Fibroblast of skin of left biceps (primary cell): ENCODE results near the gene LRBA.
A peak's percentile ranks its signal among the peaks of the same experiment; 100 is the strongest.
"Not testable (repeated sequence)": the region's sequence is repeated elsewhere in the genome, so short reads cannot be mapped to it uniquely, and the experiment has no call there.

ENCODE experiments used
- DNase-seq, 2 experiments: peaks; one replicate each; pipeline ENCODE4 v3.0.0-alpha.2; 2013; ENCODE audit warnings: low read depth in 2 of 2

The LRBA gene

DNA sequence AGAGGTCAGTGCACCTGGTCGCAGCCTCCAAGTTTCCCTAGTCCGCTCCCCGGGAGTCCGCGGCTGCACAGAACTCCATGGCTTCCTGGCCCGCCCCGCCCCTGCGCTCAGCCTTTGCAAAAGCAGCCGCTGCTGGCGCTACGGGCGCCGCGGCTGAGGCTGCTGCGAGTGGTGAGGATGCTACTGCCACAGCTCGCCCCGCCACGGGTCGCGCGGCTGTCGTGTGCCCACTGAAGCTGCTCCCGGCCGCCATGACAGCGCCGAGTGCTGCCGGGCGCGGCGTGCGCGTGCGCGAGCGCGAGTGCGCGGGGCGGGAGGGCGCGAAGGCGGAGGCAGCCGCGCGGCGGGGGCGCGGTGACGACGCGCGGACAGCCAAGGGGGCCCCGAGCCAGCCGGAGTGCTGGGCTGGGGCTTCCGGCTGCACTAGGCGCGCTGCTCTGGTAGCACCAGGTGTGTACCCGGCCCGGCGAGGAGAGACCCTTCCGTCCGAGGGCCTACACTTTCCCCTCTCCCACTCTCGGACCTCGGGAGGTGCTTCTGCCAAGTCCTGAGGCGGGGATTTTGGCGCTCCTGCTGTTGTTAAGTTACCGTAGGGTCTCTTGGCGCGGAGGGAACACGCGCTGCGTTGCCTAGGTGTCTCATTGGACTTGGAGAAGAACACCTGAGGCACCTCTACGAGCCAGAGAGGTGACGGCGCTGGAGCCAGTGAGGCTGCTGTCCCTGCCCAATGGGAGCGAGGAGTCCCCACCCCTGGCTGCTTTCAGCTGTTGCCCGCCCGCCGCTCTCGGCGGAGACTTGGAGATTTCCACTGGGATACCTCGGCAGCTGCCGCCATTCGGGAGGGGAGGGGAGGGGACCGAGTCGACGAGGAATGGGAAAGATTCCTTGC, 619 bp upstream of the LRBA start:
- peak in 1 of 2 experiments; percentile 23 for DNase-seq

DNA sequence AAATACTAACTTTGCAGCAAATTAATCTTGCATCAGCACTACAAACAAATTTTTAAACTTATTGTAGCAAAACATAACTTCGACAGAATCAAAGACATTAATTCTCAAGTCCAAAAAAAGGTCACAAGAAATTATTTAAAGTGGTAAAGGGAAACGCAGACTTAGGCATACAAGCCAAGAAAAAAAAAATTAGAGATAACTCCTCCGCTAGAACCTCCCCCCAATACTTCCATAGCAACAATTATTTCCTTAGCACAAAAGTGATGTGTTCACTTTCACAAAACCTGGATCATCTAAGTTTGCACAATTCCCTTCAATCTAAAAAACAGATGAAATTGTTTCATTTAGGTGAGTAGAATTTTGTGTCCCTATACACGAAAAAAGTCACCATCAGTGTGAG, 1.1 kb downstream of the LRBA start:
- DNase-seq, result no peak

DNA sequence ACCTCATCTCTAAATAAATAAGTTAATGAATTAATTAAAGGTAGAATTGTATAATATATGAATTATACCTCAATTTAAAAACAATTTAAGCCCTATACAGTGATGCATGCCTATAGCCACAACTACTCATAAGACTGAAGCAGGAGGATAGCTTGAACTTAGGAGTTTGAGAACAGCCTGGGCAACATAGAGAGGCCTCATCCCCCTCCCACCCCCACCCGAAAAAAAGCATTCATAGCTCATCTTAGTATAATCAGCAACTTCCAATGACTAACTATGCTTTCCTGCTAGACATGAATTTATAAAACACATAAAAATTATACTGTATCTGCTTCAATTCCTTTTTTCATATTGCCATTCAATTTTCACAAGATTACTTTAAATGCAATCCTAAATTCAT, 1.6 kb downstream of the LRBA start:
- DNase-seq, result no peak

DNA sequence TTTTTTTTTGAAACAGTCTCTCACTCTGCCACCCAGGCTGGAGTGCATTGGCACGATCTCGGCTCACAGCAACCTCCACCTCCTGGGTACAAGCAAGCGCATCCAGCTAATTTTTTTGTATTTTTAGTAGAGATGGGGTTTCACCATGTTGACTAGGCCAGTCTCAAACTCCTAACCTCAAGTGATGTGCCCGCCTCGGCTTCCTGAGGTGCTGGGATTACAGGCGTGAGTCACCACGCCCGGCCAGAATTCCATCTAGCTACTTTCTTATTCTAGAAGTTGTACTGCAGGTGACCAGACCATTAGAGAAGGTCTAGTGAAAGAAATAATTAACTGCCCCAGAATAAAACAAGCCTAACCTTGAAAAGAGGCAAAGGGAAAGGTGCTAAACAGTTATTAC, 2.3 kb downstream of the LRBA start:
- DNase-seq, result no peak

DNA sequence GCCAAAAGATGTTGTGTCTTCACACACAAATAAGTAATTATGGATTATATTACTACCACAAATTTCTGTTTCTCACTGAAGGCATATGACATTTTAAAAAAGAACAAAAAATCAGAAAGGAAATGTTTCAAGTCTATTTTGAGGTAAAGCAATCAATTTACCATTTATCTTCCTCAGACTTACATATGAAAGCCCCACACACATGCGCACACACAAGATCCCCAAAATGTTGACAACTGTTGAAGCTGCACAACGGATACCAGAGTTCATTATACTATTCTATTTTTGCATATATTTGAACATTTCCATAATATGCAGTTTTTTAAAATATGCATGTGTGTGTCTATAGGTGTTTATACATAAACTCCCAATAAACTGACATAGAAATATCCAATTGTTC, 2.7 kb downstream of the LRBA start:
- DNase-seq, result no peak

DNA sequence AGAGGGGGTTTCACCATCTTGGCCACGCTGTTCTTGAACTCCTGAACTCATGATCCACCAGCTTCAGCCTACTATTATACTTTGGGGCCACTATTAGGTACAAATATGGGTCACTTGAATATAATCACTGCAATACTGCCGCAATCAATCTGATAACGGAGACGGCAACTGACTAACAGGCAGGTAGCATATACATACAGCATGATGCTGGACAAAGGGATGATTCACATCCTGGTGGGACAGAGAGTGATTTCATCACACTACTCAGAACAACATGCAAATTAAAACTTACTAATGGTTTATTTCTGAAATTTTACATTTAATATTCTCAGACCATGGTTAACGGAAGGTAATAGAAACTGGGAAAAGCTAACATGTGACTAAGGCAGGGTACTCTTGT, 10.9 kb downstream of the LRBA start:
- no peak for DNase-seq

DNA sequence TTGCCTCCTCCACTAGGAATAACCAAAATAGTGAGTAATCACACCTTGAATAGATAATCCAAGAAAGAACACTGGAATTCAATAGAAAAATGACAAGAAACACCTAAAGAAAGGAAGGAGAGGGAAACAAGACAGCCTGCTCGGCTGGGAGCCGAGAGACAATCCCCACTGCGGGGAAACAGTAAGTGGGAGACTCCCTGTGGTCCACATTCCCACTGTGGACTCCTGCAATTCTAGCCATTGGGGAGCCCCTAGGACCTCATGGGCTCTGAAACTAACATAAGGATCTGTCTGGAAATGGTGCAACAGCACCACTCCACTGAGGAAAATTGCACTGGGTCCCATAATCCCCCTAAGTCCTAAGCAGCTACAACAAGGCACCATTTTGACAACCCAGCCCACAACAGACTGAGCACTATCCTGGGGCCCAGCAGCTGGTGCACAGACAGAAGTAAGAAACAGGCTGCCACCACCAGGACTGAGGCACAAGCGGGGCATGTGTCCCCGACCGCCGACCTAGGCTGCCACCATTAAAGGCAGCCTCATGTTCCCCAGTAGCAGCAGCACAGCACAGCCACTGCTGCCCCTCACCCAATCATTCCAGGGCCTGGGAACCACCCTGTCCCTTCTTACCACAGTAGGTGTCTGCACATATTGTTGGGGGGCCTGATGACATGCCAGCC, 14.2 kb downstream of the LRBA start:
- no peak for DNase-seq

DNA sequence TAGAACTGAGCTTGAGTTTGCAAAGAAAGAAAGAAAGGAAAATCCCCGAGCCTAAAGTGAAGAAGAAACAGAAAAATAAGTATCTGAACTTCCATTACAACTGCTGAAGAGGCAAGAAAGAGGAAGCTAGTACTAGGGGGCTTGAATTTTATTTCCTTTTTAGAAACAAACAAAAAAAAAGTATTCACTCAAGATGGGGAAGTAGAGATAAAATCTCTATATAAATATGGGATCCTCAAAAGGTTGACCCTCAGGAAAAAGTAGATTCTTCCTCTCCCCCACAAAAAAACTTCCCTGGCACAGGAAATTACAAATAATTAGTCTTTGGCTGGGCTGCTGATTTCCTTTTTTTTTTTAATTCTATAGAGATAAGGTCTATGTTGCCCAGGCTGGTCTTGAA, 16.0 kb downstream of the LRBA start:
- no peak for DNase-seq

DNA sequence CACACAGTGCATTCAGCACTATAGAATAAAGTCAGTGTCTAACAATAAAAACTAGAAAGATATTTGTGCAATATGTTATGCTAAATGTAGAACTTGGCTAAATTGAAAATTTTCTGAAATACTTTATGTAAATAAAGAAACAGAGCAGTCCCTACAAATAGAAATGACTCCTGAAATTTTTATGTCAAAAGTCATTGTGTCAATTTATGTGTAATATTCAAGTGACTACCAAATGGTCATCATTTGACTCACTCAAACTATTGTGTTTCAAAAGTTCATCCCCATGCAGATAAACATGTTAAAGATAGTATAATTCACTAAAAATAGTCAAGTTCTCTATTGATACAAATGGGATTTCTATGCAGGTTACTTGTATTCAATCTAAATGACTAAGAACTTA, 17.9 kb downstream of the LRBA start:
- no peak for DNase-seq

DNA sequence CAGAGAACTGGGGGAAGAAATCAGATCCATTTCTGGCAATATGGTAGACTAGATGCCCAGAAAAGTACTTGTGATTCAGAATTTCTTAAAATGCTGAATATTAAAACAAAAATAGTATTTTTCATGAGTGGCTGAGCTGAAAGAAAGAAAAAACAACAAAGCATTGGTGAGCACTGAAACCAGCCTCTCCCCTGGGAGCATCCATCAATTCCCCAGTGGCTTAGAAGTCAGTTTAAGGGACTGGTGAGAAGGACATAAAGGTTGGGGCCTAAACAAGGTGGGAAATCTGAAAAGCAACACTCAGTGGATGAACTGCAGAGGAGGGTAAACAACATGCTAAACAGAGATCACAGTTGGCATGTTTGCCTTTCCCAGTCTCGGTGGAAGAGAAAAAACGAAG, 20.4 kb downstream of the LRBA start:
- DNase-seq, result no peak

DNA sequence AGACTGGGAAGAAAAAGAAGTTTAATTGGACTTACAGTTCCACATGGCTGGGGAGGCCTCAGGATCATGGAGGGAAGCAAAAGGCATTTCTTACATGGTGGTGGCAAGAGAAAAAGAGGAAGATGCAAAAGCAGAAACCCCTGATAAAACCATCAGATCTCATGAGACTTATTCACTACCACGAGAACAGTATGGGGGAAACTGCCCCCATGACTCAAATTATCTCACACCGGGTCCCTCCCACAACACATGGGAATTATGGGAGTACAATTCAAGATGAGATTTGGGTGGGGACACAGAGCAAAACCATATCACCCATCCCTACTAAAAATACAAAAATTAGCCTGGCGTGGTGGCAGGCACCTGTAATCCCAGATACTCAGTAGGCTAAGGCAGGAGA, 21.5 kb downstream of the LRBA start:
- DNase-seq, result not testable (repeated sequence)

DNA sequence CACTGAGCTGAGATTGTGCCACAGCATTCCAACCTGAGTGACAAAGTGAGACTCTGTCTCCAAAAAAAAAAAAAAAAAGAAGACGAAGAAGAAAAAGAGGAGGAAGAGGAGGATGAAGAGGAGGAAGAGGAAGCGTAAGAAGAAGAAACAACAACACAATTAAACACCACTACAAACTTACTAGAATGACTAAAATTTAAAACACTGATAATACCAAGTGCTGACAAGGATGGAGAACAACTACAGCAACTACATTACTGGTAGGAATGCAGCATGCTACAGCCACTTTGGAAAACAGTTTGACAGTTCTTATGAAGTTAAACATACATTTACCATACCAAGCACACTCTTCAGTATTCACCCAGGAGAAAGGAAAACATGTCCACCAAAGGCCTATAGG, 24.1 kb downstream of the LRBA start:
- DNase-seq, result no peak

DNA sequence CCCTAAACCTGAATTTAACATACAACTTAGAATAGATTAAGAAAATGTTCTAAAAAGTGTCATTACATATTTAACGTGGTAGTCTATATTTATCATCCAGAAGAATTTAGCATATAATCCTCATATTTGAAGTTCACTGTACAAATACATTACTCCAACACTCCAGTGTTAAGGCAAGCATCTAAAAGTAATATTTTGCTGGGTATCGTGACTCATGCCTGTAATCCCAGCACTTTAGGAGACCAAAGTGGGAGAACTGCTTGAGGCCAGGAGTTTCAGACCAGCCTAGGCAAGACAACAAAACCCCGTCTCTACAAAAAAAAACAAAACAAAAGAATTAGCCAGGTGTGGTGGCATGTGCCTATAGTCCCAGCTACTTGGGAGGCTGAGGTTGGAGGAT, 24.8 kb downstream of the LRBA start:
- DNase-seq, result no peak

DNA sequence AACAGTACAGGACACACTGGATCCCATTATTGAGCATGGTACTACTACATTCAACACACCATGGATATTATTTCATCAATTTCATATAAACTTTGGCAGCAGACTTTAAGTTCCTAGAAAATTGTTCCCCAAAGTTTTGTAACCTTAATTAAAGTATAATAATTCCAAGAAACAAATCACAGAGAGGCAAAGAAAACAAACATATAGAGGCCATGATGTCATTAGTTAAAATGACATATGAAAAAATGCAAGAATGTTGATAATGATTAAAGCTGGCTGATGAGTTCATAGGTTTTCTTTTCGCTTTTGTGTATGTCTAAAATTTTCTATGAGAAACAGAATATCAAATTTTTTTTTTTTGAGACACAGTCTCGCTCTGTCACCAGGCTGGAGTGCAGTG, 26.8 kb downstream of the LRBA start:
- DNase-seq, result no peak

DNA sequence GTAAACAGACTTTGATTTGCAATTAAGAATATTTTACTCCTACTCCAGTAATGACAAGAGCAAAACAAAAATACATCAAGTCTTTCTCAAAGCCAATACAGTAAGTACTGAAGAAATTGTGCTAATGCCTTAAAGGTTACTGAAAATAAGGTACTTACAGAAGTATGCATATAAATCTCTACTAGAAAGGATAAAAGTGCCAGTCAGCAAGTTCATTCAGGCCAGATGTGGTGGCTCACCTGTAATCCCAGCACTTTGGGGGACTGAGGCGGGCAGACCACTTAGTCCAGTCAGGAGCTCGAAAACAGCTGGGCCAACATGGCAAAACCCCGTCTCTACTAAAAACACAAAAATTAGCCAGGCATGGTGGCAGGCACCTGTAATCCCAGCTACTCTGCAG, 27.9 kb downstream of the LRBA start:
- no peak for DNase-seq

DNA sequence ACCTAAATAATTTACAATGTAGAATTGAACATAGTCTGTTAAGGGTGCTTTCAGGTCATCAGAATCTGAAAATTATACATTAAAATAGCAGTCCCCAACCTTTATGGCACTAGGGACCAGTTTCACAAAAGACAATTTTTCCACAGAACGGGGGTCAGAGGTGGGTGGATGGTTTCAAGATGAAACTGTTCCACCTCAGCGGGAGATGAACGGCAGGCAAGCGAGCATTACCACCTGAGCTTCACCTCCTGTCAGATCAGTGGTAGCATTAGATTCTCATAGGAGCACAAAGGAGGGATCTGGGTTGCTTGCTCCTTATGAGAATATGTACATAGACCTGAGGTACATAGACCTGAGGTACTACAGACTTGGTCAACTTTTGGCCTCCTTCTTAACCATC, 29.0 kb downstream of the LRBA start:
- no peak for DNase-seq

DNA sequence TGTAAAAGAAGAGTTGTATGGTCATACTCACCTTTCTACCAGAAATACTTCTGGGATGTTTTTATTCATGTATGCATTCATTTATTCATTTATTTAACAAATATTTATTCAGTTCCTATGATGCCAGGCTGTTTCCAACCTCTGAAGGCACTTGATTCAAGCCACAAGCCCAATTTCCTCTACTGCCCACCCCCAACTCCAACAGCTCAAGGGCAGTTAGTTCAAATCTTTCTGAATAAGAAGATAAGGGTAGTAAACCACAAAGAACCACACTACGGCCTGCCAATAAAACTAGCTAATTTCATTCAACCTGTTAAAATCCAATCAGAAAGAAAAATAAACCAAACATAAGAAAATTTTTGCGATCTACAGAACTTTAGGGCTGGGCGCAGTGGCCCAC, 31.2 kb downstream of the LRBA start:
- DNase-seq, result no peak

DNA sequence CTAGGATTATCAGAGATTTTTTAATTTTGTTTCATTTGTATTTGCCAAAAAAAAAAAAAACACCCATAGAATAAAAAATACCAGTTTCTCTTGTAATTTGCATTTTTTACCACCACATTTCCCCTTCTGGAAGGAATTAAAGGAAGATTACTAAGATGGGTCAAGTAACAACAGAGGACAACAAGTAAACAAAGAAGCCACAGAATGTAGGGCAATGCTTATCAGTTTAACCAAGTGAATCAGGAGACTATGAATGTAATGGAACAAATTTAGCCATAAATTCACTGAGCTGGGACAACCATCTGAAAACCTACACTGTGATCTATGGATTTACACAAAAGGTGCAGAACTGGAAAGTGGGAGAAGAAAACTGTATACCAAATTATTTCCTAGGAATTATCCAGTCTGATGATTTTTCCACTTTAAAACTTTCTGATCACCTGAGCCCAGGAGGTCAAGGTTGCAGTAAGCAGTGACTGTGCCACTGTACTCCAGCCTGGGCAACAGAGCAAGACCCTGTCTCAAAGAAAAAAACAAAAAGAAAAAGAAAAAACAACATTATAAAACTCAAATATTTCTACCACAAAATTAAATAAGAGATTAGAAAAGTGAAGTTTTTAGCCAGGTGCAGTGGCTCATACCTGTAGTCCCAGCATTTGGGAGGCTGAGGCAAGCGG, 32.4 kb downstream of the LRBA start:
- DNase-seq, result no peak

DNA sequence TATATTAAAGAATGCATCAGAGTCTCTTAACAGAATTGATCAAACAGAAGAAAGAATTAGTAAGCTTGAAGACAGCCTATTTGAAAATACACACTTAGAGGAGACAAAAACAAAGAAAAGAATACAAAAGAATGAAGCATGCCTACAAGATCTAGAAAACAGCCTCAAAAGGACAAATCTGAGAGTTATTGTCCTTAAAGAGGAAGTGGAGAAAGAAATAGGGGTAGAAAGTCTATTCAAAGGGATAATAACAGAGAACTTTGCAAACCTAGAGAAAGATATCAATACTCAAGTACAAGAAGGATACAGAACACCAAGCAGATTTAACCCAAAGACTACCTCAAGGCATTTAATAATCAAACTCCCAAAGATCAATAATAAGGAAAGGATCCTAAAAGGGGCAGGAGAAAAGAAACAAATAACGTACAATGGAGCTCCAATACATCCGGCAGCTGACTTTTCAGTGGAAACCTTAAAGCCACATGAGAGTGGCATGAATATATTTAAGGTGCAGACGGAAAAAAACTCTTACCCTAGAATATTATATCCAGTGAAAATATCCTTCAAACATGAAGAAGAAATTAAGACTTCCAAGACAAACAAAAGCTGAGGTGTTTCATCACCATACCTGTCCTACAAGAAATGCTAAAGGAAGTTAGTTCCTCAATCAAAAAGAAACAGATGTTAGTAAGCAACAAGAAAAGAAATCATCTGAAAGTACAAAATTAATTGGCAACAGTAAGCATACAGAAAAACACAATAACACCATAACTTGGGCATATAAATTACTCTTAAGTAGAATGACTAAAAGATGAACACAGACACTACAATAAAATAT, 36.1 kb downstream of the LRBA start:
- DNase-seq, result no peak

DNA sequence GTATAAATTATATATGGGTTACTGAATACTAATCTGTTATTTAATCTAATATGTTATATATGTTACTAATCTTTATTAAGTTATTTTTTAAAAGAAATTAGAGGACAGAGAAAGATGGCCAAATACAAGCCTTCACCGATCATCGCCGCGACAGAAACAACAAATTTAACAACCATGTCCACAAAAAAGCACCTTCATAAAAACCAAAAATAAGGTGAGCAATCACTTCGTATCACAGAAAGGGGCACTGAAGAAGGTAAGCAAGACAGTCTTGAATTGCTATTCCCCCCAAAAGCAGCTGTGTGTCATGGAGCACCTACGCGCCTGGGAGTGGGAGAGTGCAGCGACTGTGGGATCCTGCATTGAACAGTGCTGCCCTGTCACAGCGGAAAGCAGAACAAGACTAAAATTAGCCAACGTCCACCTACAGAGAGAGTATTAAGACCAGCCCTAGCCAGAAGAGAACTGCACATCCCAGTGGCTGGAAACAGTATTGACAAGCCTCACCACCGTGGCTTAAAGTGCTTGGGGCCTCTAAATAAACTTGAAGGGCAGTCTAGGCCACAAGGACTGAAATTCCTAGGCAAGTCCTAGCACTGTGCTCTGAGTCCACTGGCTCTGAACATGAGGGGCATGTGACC, 38.5 kb downstream of the LRBA start:
- no peak for DNase-seq

DNA sequence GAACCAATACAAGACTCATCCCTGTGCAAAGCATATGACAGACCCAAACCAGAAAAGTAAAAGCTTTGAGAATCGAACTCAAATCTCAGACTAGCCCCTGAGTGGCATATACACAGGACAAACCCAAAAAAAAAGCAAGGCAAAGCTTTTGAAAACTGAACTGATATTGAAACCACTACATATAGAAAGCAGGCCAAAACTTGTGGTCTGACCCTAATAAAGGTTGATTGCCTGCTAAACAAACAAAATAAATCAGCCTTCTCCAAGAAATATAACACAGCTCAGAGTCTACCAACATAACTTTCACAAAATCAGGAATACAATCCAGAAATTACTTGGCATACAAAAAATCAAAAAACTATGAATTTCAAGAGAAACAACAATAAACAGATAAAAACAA, 40.3 kb downstream of the LRBA start:
- DNase-seq, result no peak

DNA sequence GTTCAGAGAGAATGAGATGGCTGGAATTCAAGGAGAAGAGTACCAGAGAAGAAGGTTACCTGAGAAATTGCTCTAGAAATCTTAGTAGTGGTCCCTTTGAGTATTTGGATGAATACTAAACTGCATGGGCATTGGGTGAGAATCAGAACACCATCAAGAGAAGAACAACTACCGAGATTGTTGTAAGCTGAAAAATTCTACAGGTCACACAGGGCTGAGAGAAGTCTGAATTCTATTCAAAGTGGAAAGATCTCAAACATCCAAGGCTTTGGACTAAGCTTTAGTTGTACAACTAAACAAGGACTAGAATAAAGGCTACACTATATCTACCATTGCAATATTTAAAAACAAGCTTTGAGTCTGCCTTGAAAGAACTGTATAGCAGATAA, 40.8 kb downstream of the LRBA start:
- DNase-seq, result no peak
